GM18511 (cell line): ENCODE measurements around the gene CRACR2A.

Source experiments
- ATAC-seq: cut with Tn5 transposase; IDR thresholded peaks from one replicate; pipeline ENCODE4 v1.9.1; 2021; ENCODE audit warnings: mild to moderate bottlenecking, moderate library complexity; ENCODE audit not compliant: unreplicated experiment

Gene CRACR2A

GRCh38 chr12:3628629-3629028 lies 124.3 kb downstream of the CRACR2A start:
- no peak for ATAC-seq

DNA sequence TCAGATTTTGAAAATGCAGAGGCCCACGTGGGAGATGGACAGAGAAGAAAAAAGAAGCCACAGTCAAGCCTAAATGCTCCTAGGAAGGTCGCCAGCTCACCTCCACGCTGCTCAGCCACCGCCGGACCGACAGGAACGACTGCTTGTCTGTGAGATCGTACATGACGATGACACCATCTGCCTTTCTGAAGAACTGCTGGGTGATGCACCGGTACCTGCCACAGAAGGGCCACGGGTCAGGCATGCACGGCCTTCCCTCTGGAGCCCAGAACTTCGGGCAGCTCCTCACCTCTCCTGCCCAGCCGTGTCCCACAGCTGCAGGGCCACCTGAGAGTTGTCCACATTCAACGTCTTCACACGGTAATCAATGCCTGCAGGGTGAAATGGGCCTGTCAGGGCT lies 125.6 kb downstream of the CRACR2A start:
- ATAC-seq = no peak

DNA sequence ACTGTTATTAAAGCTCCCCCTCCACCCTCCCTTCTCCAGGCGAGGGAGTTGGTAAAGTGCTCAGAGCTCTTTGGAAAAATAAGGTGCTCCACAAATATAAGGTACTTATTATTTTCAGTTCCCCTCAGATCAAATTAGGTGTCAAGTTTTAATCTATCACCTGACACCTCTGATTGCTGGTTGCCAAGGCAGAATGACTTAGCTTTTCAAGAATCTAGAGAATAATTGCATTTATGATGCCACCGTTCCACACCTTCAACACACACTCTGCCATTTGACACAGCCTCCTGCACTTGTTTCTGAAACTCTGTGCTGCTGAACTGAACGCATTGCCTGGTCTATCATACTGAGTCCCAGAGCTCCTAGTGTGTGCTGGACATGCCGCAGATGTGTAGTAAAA lies 128.6 kb downstream of the CRACR2A start:
- ATAC-seq = no peak

DNA sequence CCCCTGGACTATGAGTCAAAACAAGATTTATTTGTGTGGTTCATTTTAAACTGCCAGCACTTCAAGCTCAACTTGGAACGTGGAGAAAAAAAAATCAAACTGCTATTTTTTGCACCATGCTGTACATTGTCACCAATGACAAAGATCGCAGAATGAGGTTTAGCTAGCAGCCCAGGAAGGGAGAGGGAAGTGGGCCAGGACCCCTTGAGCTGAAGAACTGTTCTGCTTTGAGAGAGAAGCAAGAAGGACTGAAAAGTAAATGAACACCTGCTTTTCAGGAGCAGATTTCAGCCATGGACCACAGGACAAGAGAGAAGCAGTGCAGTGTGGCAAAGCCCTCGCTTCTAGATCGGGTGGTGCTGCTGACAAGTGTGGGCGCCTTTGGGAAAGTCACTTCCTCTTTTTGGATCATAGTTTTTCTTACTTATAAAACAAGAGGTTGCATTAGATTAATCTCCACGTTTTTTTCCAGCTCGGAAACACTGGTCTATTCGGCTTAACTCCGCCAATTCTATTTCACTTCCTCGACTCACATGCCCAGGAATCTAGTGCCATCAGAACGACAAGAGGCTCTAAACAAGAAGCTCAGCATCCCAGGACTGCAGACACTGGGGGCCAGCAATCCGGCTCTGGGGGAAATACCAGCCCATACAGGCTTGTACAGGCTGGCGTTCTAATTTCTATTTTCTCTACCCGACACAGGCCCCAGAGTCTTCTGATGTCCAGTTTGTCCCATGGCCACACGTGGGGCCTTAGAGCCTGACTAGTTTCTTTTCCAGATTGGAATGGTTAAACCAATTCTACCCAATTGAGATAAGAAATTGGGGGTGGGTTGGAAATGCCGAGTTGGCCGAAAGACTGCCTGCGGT lies 129.9 kb downstream of the CRACR2A start:
- ATAC-seq = no peak

- ATAC-seq = no peak
Observed at GRCh38 chr12:3622021-3622821, 130.7 kb downstream of the CRACR2A start.

DNA sequence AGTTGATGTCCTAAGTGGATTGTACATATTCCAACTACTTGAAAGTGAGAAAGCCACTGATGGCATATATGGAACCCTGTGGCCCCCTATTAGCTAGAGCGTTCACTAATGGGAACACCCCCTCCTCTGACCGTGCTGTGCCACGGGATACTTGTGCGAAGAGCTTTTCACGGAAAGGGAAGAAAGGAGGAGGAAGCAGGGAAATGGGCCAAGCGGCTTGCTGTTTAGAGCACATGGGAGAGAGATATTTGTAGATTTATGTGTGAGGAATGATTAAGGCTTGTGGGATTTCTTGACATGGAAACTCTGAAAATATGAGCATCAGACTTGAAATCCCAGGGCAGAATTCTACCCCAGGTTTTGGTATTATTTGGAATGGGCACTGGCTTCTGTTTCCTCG lies 132.1 kb downstream of the CRACR2A start:
- ATAC-seq = no peak

- no peak for ATAC-seq
Observed at GRCh38 chr12:3617565-3617964, 135.3 kb downstream of the CRACR2A start.

DNA sequence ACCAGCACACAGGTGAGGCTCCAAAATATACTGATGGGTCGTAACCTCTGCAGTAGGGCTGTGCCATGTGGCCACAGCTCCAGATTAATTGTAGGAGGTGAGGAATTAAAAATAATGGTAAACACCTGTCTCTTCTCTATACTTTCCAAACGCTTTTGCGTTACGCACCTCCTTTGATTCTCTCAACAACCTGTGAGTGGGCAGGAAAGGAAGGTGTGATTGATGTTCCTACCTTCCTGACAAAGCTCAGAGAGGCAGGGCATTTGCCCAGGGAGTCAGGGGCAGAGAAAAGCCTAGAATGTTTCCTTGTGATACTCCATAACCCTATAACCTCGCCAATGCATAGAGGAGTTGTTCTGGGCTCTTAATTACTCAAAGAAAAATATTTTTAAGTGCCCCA lies 137.0 kb downstream of the CRACR2A start:
- ATAC-seq = no peak

DNA sequence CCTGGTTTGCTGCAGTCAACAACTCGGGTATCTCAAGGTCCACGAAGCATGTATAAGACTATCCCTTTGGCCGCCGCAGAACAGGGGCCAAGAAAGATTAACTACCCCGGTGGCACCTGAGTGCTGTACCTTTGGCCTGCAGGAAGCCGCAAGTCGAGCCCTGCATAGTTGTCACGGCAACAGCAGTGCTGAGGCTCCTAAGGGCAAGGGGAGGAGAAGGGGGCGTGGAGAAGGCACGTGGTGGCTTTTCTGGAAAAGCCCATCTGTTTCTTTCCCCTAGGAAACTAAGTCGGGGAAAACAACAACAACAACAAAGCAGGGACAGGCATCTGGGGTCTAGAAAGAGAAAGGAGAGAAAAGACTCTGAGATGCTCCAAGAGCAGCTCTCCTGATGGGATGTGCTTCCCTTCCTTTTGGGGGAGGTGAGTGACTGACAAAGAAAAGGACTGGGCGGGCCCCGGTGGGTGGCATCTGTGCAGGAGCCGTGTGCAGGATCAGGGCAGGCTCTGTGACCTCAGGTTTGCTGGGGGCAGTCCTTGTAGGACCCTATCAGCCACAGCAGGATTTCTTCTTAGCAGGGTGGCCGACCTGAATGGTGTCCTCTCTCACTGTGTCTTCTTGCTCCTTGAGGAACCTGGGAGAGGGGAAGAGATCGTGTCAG lies 138.0 kb downstream of the CRACR2A start:
- no peak for ATAC-seq

- ATAC-seq = no peak
Observed at GRCh38 chr12:3613641-3614395, 139.1 kb downstream of the CRACR2A start.

DNA sequence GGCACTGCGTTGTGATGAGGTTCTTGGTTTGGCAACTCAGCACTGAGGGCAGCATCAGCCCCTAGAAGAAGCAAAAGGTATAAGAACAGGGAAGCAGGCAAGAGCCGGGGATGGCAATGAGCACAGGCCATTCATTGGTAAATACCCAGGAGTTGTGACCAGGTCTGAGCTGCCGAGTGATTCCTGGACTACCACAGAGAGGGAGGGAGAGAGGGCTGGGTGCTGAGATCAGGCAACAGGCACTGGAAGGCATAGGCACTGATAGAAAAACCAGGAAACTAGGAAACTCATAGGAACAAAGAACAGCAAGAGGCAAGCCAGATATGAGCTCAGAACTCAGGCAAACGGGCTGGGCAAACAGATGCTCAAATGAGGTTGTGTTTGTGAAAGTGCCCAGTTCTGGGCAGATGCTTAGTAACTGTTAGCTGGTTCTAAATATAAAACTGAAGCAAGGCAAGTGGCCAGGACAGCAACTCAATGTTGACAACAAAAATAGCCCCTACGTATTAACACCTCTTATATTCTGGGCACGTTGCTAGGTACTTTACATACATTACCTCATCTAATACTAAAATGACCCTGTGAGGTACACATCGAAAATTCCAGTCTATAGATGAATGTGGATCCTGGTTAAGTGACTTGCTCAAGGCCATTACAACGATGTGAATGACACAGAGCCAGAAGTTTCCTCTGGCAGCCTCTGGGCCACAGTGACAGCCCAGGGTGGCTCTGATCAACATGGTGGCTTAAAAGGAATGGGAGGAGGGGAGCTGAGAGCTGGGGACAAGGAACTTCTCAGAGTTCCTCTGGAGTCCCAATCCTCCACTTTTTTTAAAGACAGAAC lies 140.8 kb downstream of the CRACR2A start:
- no peak for ATAC-seq

DNA sequence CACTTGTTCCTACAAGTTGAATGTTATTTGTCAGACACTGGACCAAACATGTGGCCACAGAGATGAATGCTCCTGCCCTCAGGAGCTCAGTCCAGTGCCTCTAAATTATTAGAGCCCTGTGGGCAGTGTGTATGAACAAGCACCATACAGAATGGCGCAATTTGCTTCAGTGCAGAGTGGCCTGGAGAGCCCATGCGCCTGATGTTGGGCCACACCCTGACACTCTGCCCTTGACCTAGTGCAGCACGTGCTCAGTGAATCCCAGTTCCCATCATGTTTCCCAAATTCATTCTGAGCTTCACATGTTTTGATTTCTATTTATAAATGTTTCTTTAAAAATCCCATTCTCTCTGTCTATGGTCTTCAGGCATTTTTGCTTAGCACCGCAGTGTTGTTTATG lies 145.1 kb downstream of the CRACR2A start:
- no peak for ATAC-seq

GRCh38 chr12:3607039-3607720 lies 145.7 kb downstream of the CRACR2A start:
- no peak for ATAC-seq

GRCh38 chr12:3606128-3606527 lies 146.8 kb downstream of the CRACR2A start:
- ATAC-seq = no peak

GRCh38 chr12:3605692-3606091 lies 147.2 kb downstream of the CRACR2A start:
- ATAC-seq = no peak

GRCh38 chr12:3604748-3605586 lies 147.9 kb downstream of the CRACR2A start:
- ATAC-seq = no peak

DNA sequence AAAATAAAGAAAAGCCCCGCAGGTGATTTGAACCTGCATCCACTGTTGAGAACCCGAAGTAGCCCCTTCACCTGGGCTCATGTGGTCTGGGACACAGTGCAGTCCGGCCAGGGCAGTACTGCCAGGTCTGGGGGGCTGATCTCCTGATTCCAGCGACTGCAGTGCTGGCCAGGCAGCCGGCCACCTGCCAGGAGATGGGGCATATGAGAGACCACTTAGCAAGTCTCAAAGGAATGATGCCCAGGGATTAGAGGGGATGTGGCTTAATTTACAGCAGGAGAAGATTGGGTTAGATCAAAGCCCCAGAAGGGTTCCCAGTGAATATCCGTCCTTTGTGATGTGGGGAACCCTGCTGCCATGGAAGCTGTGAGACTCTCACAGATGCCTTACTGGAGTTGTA lies 148.6 kb downstream of the CRACR2A start:
- no peak for ATAC-seq

- no peak for ATAC-seq
Observed at GRCh38 chr12:3603576-3603975, 149.3 kb downstream of the CRACR2A start.

DNA sequence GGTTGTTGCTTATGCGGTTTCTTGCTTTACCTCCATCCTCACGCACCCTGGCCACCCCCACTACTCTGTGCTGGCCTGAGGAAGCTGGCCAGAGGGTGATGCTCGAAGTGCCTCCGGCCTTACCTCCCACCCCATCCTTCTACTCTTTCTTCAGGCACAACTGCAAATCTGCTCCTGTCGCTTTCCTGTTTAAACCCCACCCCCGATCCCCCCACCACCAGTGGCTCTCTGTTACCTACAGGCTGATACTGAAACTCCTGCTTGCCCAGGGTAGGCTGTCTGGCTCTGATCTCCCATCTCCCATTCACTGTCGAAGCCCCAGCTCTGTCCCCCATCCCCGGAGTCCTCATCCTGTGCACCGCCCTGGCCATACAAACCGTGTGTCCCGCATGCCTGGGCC lies 150.4 kb downstream of the CRACR2A start:
- no peak for ATAC-seq
